NCI-H1694 treated with DMSO at 0.1 percent for 48 hours (cell line): ENCODE data around the gene RBBP5.

Experiments
- DNase-seq: peaks from one replicate; lab custom pipeline; 2025; lab: John Stamatoyannopoulos, UW

RBBP5 gene

GRCh38 chr1:205129447-205130029 is 7.8 kb upstream of the RBBP5 start:
- no peak for DNase-seq

DNA sequence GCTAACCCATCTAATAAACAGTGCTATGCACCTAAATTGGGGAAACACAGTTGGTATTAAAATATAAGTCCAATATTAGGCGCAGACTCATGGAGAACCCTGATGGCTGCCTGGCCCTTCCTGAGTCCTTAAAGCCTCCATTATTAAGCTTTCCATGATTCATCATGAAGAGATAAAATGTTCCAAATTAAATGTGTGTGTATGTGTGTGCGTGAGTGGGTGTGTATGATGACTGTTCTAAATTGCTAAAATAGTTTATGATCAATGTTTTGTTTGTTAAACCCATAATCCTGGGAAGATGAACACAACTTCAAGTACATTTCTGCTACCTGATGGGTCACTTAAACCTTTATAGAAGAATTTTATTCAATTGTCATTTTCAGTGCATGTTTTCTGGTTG is 6.3 kb upstream of the RBBP5 start:
- no peak for DNase-seq

DNA sequence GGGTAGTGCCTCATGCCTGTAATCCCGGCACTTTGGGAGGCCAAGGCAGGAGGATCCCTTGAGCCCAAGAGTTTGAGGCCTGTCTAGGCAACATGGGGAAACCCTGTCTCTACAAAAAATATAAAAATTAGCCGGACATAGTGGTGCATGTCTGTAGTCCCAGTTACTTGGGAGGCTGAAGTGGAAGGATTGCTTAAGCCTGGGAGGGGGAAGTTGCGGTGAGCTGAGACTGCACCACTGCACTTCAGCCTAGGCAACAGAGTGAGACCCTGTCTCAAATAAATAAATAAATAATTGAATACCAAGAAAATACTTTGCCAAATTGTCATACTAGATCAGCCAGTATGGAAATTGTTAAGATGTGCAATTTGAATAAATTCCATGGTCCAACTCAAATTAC is 5.9 kb upstream of the RBBP5 start:
- no peak for DNase-seq

GRCh38 chr1:205124726-205125125 is 2.9 kb upstream of the RBBP5 start:
- DNase-seq: no peak

DNA sequence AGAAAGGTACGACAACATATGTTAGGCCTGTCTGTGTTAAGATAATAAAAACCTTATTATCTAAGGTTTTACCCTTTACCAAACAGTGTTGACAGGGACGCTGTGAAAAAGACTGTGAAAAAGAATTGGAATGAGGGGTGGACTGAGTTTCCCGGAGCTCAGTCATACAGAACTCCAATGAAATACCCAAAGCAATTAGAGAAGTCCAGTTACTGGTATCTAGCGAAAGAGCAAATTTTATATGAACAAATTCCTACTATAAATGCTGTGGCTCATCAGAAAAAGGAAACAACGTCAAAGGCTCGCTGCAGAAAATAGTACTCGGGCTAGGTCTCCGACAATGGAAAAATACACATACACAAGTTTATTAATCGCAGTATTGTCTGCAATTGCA is 708 bp upstream of the RBBP5 start:
- no peak for DNase-seq

DNA sequence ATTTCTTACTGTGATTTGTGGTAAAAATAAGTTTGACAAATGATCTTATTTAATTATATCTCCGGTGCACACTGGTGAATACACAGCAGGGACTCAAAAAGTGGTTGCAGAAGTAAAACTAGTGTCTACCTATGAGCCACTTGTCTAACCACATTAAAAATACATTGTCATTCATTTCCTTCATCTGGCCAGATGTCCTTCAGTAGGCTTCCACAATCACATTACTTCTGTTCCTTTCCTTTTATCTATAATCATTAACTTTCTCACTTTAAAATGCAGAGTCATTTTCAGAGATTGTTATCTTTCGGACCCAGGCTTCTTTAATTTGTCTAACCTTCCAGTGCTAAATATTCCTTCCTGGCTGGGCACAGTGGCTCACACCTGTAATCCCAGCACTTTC is 3.0 kb downstream of the RBBP5 start:
- no peak for DNase-seq

DNA sequence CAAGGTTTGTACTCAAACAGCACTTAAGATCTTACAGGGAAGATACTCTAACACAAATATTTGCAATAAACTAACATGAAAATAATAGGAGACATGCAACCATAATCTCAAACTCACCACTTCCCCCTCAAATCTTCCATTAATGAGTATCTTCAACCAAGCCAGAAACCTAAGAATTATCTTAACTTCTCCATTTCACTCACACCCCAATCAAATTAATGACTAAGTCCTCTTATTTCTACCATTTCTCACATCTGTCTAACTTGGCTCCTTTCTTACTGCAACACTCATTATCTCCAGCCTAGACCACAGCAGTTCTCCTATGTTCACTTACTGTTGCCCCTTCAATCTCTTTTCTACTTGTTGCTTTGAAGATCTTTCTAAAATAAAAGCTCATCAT is 10.4 kb downstream of the RBBP5 start:
- no peak for DNase-seq

DNA sequence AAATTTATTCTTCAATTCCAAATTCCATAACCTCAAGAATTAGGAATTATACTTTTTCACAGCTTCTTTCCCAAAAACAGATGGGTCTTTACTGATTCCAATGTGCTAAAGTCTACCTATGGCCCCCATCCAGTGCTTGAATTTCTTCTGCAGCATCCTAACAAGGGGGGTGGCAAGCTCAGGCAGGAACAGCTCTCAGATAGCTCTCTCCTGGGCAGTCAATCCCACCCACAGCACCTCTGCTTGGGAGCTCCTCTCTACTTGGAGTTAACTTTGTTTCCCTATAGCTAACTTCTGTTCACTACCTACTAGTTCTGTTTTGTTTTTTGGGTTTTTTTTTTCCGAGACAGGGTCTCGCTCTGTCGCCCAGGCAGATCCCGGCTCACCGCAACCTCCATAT is 12.1 kb downstream of the RBBP5 start:
- no peak for DNase-seq

DNA sequence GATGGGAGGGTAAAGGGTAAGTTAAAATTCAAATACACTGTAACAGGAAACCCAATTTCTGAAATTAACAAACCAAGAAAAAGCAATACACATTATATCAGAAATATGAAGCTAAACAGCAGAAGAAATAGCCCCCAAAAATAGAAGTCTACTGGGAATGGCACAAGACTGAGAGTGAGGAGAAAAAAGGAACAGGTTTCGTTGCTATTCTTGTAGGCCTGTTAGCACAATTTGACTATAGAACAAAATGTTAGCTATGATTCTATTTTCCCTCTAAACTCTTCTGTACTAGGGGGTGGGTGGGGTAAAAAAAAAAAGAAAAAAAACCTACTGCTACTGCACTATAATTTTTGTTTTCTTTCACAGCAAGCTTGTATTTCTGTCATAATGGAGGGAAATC is 12.5 kb downstream of the RBBP5 start:
- DNase-seq: no peak

DNA sequence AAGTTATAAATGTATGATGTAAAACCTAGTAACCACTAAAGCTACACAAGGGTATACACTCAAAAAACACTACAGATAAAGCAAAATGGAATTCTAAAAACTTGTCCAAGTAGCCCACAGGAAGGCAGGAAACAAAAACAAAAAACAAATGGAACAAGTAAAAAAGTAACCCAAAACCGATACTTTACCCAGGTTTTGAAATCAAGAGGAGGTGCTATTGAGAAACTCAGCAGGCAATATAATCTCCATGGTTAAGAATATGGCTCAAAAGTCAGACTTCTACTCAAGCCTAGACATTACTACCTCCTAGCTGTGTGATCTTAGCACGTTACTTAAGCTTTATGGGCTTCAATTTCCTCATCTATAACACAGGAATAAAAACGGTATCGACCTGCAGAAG is 13.3 kb downstream of the RBBP5 start:
- DNase-seq: no peak

DNA sequence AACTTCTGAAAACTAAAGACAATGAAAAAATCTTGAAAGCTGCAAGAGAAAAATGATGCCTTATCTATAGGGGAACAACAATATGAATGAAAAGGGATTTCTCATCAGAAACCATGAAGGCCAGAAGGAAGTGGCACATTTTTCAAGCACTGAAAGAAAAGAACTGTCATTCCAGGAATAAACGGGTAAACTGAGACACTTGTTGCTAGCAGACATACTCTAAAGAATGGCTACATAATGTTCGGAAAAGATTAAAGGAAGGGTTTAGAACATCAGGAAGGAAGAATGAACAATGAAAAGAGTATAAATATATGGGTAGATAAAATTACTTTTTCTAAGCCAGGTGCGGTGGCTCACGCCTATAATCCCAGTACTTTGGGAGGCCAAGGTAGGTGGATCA is 14.5 kb downstream of the RBBP5 start:
- DNase-seq: no peak

- DNase-seq: no peak
These were observed 19.4 kb downstream of the RBBP5 start for GRCh38 chr1:205102404-205102803.

GRCh38 chr1:205098242-205098641 is 23.5 kb downstream of the RBBP5 start:
- no peak for DNase-seq

DNA sequence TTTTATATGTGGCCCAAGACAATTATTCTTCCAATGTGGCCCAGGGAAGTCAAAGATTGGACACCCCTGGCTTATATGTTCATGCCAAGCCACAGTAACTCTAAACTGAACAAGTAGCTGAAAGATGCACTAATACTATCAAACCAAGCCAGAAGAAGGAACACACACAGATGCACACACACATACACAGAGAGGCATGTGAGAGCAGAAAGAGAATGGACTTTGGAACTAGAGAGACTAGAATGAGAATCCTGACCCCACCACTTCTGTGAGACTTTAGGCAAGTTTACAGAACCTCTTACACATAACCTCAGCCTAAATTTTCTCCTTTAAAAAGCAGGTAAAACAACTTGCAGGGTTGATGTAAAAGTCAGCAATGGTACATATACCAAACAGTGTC is 26.4 kb downstream of the RBBP5 start:
- no peak for DNase-seq

GRCh38 chr1:205091043-205091740 is 30.6 kb downstream of the RBBP5 start:
- peak; percentile 35 for DNase-seq

- DNase-seq: no peak
These were observed 33.4 kb downstream of the RBBP5 start for GRCh38 chr1:205088341-205088740.

DNA sequence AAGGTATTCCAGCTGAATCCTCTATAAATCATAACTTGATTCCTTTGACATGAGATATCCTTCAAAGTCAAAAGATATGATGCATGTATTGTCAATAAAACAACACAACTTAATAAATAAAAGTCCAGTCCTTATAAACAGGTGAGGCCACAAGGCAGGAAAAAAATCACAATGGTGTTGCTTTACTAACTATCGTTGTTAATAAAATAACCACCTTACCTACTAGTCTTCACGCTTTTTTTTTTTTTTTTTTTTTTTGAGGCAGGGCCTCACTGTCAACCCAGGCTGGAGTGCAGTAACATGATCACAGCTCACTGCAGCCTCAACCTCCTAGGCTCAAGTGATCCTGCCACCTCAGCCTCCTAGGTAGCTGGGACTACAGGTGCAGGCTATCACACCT is 37.4 kb downstream of the RBBP5 start, which contains the start of gene TMEM81:
Gene TMEM81, minus strand, starts transcription at position 101 of the 400 bp plus-strand sequence. CDS start 140 bp downstream, outside the sequence.
- no peak for DNase-seq

- DNase-seq: no peak
These were observed 39.3 kb downstream of the RBBP5 start for GRCh38 chr1:205082431-205082830.

GRCh38 chr1:205077934-205078311 is 43.9 kb downstream of the RBBP5 start:
- no peak for DNase-seq

DNA sequence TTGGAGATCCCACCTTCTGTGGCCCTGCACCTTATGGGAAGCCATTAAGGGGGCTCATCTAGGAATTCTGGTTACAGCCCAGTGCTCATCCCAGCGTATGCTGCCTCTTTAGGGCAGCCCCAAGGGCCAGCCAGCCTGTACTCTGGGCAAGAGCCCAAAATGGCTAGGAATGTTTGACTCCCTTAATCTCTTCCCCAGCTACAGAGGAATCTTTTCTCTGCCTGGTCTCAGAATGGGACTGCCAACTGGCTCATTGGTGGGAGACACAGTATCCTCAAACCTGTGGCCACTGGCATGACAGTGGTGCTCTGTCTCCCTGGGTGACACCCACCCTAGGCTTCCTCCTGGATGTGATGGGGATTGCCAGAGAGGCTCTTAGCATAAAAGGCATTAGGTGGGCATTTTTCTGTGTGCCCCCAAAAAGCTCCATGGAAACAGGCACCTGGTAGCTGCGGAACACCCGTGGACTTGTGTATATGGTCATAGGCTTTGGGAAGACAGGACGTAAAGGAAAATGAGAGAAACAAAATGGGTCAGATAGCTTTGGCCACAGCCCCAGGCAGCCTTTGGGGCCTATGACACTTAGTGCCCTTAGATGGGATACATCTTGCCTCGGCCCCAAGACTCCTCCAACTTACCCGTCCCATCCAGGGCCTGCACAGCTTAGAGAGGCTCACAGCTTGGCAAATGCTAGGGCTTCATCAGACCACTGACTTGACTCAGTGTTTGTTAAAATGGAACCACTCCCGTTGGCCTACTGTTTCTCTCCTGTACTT is 44.4 kb downstream of the RBBP5 start:
- DNase-seq: no peak

GRCh38 chr1:205076245-205076761 is 45.5 kb downstream of the RBBP5 start:
- no peak for DNase-seq

GRCh38 chr1:205075642-205076155 is 46.1 kb downstream of the RBBP5 start:
- DNase-seq: no peak

DNA sequence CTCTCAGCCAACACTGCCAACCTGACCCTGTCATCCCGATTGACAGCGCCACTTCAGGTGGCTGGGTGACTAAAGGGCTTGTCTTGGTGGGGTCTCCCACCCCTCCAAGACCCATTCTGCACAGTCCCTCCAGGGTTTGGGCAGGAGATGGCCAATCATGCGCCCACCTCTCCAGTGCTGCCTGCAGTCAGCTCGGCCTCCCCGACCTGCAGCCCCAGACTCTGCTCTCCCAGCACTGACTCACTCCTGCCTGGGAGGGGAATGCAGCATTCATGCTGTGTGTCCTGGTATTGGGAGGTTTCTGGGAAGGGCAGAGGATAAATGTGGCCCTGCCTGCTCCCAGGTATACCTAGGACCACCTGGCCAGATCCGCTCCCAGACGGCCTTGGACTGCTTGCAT is 47.3 kb downstream of the RBBP5 start:
- DNase-seq: no peak
